Embryonic facial prominence (tissue), 1 donor: ENCODE measurements around the gene ARG2.
"Not testable (repeated sequence)": the region's sequence is repeated elsewhere in the genome, so short reads cannot be mapped to it uniquely, and the experiment has no call there.

Experiments used
- DNase-seq: peaks from one replicate; pipeline ENCODE4 v3.0.0-alpha.2; 2016; ENCODE audit errors: extremely low spot score

The ARG2 gene

DNA sequence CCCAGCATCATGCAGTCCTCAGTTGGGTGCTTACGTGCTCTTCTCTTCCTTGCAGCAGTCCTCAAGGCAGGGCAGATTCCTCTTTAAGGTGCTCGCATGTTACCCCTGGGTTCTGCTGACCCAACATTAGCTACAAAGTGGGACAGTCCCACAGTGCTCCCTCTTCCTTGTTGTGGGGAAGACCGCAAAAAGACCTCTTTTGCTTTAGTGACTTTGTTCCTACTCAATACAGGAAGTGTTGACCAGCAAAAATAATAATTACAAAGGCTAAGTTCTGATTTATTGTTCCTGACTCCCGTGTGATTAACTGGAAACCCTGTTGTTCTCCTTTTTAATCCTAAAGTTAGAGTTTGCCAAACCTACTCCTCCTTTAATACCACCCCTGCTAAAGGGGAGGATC is 33.4 kb upstream of the ARG2 start:
- no peak for DNase-seq

DNA sequence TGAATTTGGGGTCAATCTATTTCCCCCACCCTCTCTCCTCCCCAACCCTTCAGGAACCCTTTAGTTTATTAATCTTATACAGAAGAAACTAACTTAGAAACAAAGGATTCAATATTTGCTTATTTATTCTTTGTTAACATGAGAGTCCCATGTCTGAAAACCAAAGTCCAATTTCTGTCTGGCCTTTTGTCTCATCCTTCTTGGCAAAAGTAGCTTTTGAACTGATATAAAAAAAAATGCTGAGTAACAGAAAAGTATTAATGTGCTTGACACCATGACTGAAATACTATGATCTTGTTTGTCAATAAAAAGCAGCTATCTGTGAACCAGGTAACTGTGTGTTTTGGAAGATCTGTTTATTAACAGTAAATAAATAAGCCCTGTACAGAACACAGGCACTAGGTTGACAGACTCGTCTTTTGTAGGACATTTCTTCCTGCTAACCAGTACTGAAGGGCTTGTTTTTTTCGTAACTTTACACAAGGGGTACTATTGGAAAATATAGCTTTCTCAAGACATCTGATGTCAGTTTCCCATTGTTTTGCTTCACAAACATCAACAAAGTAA is 30.4 kb upstream of the ARG2 start:
- no peak for DNase-seq

- not testable (repeated sequence) for DNase-seq
Measured at GRCh38 chr14:67593650-67594049, 26.1 kb upstream of the ARG2 start.

DNA sequence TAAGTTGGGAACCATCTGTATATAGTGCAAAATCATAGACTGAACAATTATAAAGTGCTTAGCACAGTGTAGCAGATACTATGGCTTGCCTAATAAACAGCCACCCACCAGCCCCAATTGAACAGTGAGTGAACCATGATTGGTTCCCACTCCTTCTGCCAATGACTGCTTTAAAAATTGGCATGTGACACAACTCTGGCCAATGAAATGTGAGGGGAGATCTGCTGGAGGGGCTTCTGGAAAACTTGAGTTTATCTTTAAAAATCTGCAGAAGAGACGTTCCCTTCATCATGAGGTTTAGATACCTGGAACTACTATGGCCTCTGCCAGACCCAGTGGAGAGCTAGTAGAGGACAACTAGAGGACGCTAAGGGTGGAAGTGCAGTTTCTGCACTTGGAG is 24.3 kb upstream of the ARG2 start:
- DNase-seq = no peak

DNA sequence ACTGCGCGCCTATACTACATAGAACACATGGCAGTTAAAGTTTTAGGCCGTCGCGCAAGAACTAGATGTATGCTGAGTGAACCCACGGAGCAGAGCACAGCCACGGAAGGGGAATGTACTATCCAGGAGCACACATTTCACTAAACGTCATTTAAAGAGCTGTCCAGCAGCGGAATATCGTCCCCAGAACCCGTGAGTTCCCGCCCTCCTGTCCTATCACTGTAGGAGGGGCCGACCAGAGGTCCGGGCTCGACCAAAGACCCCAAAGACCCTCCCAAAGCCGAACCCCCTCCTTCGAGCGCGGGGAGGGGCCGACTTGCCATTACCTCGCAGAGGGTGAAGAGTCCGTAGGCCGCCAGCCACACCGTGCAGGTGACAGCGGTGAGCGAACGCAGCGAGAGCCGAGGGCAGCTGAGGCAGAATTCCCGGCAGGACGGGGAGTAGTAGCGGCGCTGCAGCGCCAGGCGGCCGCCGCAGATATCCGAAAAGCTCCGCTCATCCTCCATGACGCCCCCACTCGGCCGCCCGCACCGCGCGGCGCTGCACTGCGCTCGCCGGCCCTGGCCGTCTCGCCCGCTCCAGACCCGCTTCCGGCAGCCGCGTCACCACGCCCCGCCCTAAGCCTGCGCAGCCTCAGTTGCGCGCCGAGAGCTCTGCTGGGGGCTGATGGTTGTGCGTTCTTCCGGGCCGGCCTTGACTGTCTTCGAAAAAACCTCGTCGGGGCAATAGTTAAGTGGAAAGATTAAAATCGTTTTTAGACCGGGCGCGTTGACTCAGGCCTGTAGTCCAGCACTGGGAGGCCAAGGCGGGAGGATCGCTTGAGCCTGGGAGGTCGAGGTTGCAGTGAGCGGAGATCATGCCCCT is 19.8 kb upstream of the ARG2 start, which contains the start of gene PIGH:
PIGH (minus strand) TSS at position 571 of the 864 bp plus-strand sequence; CDS start at position 506, 65 bp downstream.
- DNase-seq = peak; percentile 71

- not testable (repeated sequence) for DNase-seq
Measured at GRCh38 chr14:67600562-67600974, 19.2 kb upstream of the ARG2 start.

GRCh38 chr14:67602076-67602475 is 17.6 kb upstream of the ARG2 start:
- DNase-seq = no peak

DNA sequence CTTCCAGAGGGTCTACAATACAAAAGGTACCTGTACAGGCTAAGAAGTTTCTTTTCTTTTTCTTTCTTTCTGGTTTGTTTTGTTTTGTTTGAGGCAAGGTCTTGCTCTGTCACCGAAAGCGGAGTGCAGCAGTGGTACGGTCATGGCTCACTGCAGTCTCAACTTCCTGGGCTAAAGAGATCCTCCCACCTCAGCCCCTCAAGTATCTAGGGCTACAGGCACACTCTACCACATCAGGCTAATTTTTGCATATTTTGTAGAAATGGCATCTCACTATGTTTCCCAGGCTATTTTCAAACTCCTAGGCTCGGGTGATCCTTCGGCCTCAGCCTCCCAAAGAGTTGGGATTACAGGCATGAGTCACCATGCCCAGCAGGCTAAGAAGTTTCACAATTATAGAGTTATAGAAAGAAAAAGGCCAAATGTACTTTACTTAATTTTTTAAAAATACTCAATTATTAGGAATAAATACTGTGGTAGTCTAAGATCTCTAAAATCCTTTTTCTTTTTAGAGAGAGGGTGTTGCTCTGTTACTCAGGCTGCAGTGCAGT is 16.6 kb upstream of the ARG2 start:
- DNase-seq = no peak

GRCh38 chr14:67607646-67608045 is 12.1 kb upstream of the ARG2 start:
- DNase-seq = no peak

GRCh38 chr14:67609642-67610310 is 9.9 kb upstream of the ARG2 start:
- no peak for DNase-seq

DNA sequence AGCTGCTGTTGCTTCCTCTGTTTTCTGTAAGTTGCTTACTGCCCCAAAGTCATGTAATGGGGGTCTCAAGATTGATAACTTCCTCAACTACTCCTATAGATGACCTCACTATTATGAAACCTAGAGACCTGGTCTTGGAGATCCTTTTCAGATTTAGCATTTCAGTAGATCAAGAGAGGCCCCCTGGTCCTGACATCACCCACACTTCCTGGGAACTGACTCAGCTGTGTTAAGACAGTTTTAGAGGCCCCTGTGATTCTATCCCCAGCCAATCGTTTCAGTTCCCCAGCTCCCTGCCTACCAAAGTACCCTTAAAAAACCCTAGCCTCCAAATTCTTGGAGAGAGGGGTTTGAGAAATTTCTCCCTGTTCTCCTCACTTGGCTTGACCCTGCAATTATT is 9.2 kb upstream of the ARG2 start:
- no peak for DNase-seq

GRCh38 chr14:67618617-67619063 is 1.1 kb upstream of the ARG2 start:
- peak; percentile 74 for DNase-seq

DNA sequence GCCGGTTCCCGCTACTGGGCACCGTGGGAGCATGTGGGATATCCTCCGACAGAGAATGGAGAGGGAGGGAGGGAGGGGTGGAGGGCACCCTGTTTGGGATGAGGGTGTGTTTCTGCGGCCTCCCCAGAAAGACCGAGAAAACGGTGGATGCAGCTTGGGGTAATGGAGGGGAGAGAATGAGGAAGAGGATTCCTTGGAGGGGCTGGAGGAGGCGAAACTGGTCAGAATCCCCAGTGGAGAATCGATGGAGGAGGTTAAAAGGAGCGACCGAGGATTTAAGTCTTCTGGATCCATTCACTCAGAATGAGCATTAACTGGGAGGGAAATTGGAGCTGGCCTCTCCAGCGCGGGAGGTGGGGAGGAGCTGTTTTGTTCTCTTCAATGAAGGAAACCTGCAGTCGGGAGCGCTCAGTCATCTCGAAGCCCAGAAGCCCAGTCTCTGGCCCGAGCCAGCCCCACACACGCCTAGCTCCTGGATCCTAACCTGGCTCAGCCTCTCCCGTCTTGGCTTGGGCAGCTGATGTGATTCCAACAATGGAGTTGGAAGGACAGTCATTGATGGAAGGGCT is 581 bp downstream of the ARG2 start:
- no peak for DNase-seq

GRCh38 chr14:67622675-67623074 is 3.0 kb downstream of the ARG2 start:
- no peak for DNase-seq

DNA sequence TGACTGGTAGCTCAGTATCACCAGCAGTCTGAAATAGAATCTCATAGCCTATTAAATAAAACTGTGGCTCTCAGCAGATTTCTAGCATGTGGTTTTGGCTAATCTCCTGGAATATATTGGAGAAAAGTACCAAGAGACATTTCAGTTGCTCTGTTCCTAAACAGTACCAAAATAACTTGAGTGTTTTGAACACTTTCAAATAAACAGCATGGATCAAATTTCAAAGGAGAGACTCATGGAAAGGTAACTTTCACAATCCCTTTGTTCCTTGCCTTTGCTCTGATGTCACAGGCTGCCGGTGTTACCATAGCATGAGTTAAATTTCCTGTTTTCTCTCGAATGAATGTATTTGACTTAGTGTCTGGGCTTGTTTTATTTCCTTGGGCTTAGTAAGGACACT is 3.4 kb downstream of the ARG2 start:
- DNase-seq = no peak

GRCh38 chr14:67626131-67626530 is 6.4 kb downstream of the ARG2 start:
- not testable (repeated sequence) for DNase-seq

DNA sequence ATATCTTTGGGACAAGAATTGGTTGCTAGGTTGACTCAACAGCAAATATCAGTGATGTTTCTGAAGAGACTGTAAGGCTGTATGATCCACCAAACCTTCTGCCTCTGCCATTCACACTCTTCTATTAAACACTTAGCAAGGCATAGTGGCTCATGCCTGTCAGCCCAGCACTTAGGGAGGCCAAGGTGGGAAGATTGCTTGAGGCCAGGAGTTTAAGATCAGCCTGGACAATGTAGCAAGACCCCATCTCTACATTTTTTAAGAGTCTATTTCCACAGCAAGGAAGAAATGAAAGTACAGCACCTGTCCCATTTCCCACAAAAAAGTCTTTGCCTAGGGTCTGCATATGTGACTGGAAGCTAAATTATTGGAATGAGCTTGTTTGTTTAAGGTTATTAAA is 7.8 kb downstream of the ARG2 start:
- no peak for DNase-seq

GRCh38 chr14:67630186-67630585 is 10.5 kb downstream of the ARG2 start:
- no peak for DNase-seq

- no peak for DNase-seq
Measured at GRCh38 chr14:67630938-67631337, 11.2 kb downstream of the ARG2 start.

DNA sequence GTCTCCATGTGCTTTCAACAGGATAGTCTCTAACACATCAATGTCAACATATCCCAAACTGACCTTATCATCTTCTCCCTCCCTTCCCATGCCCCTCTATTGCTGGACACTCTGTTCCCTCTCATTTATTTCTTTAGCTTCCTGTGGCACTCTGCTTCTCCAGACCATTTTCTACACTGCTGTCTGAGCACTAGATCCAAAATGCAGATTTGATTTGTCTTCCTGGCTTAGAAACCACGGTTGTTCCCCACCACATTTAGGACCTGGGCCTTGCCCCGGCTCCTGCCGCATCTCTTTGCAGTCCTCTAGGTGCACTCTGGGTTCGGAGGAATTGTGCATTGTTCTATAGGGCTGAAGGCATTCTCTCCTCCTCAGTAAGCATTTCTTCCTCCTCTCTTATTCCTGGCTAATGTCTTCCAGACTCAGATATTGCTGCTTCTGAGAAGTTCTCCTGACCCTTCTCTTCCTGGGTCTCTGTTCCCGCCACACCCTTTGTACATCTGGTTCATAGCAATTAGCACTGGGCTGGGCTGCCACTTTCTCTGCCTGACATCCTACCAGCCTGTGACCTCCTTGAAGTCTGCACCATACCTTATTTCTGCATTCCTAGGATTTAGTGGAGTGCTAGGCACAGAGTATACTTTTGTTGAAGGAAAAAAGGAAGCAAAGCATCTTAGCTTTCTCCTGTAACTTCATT is 13.9 kb downstream of the ARG2 start:
- no peak for DNase-seq

DNA sequence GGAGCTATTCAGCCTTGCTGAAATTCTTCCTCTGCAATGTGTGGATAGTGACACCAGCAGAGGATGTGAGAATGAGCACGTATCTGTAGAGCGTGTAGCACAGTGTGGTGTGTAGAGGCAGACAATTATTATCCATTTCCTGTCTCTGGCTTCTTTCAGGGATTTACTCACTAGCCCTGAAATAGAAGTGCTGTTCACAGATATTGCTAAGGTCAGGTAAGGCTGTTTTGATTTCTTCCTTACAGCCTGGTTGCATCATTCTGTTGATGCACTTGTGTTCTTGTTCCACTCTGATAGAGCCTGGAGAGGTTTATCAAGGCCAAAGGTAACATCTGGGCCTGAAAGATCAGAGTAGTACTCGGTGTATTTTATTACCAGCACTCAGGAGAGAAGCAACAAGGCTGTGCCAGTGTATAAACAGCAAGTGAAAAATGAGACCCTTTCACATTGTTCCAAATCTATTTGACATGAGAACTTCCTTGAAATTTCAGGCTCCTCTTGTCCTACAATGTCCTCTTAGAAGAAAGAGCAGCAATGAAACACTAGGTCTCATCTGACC is 16.7 kb downstream of the ARG2 start:
- no peak for DNase-seq
